Muscle of arm (tissue), 12 donors: Measurements from ENCODE around the gene KIF5C. TPM values are rescaled to one million over a fixed set of nuclear protein-coding genes. Genes with fewer than 3 reads are reported as not detected.

Source experiments
- DNase-seq: peaks from one replicate; pipeline ENCODE4 v3.0.0-alpha.2; 2013
- polyA plus RNA-seq, 12 donors: library from polyadenylated mRNA; unstranded; fragments of 120-200 nt; gene quantifications; one replicate each; pipeline ENCODE4 v1.2.1, GENCODE V29; 2013; ENCODE audit not compliant: insufficient read length in 12 of 12

The KIF5C gene
- polyA plus RNA-seq, 12 donors: 1.4 to 32.2 (median 2.1) TPM; not detected in 1

DNA sequence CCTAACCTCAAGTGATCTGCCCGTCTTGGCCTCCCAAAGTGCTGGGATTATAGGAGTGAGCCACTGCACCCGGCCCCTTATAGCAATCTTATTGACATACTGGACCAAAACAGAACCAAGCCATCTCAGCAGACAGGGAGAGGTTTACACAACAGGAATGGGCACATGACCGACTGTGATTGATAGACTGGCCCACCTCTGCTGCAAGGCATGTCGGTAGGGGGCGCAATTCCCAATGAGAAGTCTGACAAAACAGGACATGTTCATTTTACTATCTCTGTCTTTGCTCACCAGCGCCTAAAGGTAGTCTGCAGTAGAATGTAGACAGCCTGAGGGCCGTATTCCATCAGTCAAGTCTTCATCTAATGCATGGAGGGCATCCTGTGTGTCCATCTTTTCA lies 165.4 kb downstream of the KIF5C start:
- no peak for DNase-seq

DNA sequence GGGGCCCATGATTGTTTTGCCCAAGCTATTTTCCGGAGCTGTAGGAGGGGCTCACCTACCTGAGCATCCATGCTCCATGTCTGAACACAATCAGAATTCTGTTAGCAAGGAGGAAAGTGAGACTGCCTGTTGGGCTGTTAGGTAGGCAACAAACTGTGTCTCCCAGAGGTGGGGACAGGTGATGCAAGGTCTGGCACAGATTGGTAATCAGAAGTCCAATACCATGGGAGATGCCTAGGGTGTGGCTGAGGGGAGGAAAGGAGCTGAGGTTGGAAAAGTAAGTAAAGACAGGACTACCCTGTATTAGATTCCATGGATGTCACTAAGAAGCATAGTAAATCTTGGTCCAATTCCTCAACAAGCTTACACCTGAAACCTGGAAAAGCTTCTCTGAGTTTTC lies 166.5 kb downstream of the KIF5C start:
- no peak for DNase-seq

- DNase-seq: no peak
Observed at GRCh38 chr2:149042881-149043280, 167.9 kb downstream of the KIF5C start.

DNA sequence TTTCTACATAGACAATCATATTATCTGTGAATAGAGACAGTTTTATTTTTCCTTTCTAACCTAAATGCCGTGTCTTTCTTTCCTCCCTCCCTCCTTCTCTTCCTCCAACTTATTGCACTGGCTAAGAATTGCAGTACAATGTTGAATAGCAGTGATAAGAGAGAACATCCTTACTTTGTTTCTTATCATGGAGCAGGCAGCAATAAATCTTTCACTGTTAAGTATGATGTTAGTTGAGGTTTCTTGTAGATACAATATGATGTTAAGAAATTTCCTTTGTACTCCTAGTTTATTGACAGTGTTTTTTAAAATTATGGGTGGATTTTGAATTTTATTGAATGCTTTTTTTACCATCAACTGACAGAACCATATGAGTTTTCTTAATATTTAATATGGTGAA lies 169.5 kb downstream of the KIF5C start:
- DNase-seq: no peak

GRCh38 chr2:149047118-149047517 lies 172.1 kb downstream of the KIF5C start:
- no peak for DNase-seq

GRCh38 chr2:149049142-149049541 lies 174.1 kb downstream of the KIF5C start:
- no peak for DNase-seq

GRCh38 chr2:149050188-149050587 lies 175.2 kb downstream of the KIF5C start:
- DNase-seq: peak; percentile 32

DNA sequence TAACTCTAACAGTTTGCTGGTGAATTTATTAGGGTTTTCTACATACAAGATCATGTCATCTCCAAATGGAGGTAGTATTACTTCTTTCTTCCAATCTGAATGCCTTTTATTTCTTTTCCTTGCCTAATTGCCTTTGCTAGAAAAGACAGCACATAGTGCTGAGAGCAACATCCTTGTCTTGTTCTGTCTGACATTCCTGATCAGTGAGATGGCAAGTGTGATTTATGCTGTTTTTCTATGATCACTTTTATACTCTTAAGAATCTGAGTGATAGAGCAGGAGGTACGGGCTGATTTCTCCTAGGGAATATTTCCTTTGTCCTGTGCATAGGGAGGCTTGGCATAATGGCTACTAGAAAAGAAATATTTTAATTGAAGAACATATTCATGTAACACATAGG lies 180.7 kb downstream of the KIF5C start:
- DNase-seq: no peak

- DNase-seq: no peak
Observed at GRCh38 chr2:149056541-149057255, 181.7 kb downstream of the KIF5C start.

GRCh38 chr2:149057401-149057800 lies 182.4 kb downstream of the KIF5C start:
- DNase-seq: no peak

GRCh38 chr2:149058936-149059335 lies 183.9 kb downstream of the KIF5C start:
- no peak for DNase-seq

- DNase-seq: no peak
Observed at GRCh38 chr2:149059822-149060221, 184.8 kb downstream of the KIF5C start.

DNA sequence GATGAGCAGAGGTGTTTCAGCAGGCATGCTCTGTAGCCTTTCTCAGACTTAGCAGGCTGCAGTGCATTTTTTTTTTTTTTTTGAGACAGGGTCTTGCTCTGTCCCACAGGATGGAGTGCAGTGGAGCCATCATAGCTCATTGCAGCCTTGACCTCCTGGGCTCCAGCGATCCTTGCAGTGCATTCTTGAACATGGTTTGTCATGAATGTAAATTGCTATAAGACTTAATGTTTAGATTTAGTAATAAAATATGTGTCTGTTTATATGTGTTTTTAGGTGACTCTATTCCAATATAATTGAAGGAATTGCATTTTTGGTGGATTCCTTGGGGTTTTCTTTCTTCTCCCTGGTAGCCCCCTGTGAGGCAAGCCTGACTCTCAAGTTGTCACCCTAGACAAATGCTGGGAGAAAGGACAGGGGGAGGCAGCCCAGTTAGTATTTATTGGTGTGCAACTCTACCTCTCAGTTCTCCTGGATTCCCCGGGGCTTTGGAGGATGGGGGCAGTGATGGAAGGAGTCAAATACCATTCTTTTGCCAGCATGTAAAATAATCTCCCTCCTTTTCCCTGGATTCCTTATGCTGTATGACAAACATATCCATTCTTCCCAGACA lies 186.2 kb downstream of the KIF5C start:
- no peak for DNase-seq

GRCh38 chr2:149062531-149062930 lies 187.5 kb downstream of the KIF5C start:
- DNase-seq: no peak

GRCh38 chr2:149063177-149063576 lies 188.2 kb downstream of the KIF5C start:
- no peak for DNase-seq

DNA sequence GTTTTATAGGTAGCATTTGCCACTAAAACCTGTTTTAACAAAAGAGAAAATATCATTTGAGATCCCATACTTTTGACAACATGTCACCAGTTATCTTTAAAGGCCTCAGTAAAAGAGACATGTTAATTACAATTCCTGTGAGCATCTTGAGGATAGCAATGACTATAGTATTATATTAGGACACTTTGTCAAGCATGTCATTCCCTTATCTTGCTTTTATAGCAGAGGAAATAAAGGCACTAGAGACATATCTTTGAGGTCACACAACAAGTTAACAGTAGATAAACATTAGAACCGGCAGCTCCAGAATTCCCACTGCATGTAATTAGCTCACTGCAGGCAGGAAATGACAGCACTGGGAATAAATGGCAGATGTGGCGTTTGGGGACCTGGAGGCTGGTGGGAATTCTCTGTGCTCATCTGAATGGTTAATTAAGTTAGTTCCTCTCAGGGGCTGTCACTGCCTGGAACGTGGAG lies 189.4 kb downstream of the KIF5C start:
- DNase-seq: no peak

DNA sequence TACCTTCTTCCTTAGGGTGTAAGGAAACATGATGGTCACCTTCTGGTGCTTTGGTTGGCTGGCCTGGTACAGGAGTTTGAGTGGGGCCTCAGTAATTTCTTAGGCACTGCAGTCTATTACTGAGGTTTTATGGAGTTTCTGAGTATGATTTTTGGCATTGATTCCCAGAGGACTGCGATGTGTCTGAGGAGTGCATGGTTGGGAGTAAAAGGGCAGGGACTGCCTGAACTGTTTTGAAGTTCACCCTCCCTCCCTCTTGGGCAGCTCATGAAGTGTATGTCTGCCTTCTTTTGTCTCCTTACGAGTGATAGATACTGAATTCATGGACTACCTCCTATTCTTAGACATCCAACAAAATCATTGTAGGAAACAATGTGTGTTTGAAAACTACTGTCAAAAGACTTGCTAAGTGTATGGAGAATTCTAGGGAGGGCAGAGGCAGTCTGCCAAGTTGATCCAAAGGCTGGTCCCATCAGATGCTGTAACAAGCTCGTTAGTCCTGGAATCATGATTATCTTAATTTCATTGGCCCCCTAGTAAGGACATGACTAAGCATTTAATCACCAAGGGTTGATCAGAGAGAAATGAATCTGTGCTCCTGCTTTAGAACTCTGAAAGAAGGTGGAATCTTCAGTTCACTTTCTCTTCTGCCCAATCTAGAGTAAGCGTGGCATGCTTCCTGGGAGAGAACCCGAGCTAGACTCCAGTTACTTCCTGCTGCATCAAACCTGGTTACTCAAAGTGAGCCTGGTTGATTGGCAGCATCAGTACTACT lies 190.0 kb downstream of the KIF5C start:
- DNase-seq: no peak

- no peak for DNase-seq
Observed at GRCh38 chr2:149068225-149068995, 193.4 kb downstream of the KIF5C start.

GRCh38 chr2:149068996-149069888 lies 194.2 kb downstream of the KIF5C start:
- no peak for DNase-seq

GRCh38 chr2:149070681-149071320 lies 195.8 kb downstream of the KIF5C start:
- no peak for DNase-seq
